Right lobe of liver (tissue), 6 donors: Measurements from ENCODE around the gene FAM163A. TPM values are rescaled to one million over a fixed set of nuclear protein-coding genes. Genes with fewer than 3 reads are reported as not detected.

ENCODE experiments used
- ATAC-seq, 4 donors: fragments of 200-7000 bp; cut with Tn5 transposase; one replicate each; pipeline ENCODE4 v1.9.1; 2020; ENCODE audit warnings: mild to moderate bottlenecking in 4 of 4, moderate library complexity in 4 of 4
- DNase-seq, 3 donors: peaks; one replicate each; pipeline ENCODE4 v3.0.0-alpha.2; 2020
- H3K27ac ChIP-seq, 3 donors: fragments of 200-600 bp; one replicate each; pipeline ENCODE4 v1.8.0; 2022
- H3K27me3 ChIP-seq, 2 donors: fragments of 200-600 bp; one replicate each; pipeline ENCODE4 v1.8.0; 2022
- H3K36me3 ChIP-seq, 4 donors: fragments of 200-600 bp; sonication (generic) in 1 of 4; one replicate each; pipeline versions ENCODE4 v1.5.1 to v1.8.0; 2017 to 2022; ENCODE audit warnings: control low read depth in 1 of 4
- H3K4me1 ChIP-seq, 4 donors: fragments of 200-600 bp; sonication (generic) in 1 of 4; one replicate each; pipeline versions ENCODE4 v1.5.1 to v1.8.0; 2017 to 2022; ENCODE audit warnings: control low read depth in 1 of 4
- H3K4me3 ChIP-seq, 3 donors: fragments of 200-600 bp; one replicate each; pipeline ENCODE4 v1.8.0; 2022
- H3K9me3 ChIP-seq, 4 donors: fragments of 200-600 bp; sonication (generic) in 1 of 4; one replicate each; pipeline versions ENCODE4 v1.5.1 to v1.8.0; 2017 to 2022; ENCODE audit warnings: control low read depth in 1 of 4
- CTCF ChIP-seq, 4 donors: fragments of 200-600 bp in 3 of 4; fragments of 450-650 bp in 1 of 4; IDR thresholded peaks; one replicate each; pipeline versions ENCODE4 v1.5.1 to v1.8.0; 2016 to 2022; ENCODE audit warnings: antibody characterized with exemption in 4 of 4, mild to moderate bottlenecking in 2 of 4
- POLR2A ChIP-seq: fragments of 450-650 bp; IDR thresholded peaks from one replicate; pipeline ENCODE4 v1.6.1; 2017; ENCODE audit warnings: antibody characterized with exemption, mild to moderate bottlenecking
- WGBS: methylation state at CpG from one replicate; pipeline ENCODE4 v1.1.6; 2018; ENCODE audit warnings: low coverage, low lambda C conversion rate; ENCODE audit not compliant: insufficient coverage; ENCODE audit errors: missing lambda C conversion rate; 5-methylcytosine and 5-hydroxymethylcytosine counted together
- intact Hi-C, 2 donors: fragments of 100-400 bp; cut with DNase I; formaldehyde crosslinking; loops; one replicate each; pipeline versions ENCODE4 v1.11.2 to v1.14.1; 2022
- total RNA-seq, 6 experiments: library from RNA; depleted of rRNA in 2 of 6; stranded (reverse); fragments of >200 nt in 2 of 6; fragmentation: NEBNext Ultra II Directional in 3 of 6; extraction: Animal tissue kit (Norgen Biotek cat#: 25700) in 3 of 6; gene quantifications; one replicate each; pipeline versions ENCODE4 v1.1.0 to v1.2.4, GENCODE V29; 2016 to 2023
- donor health status: DM: no; HTN: yes; CAD: no.
- donor health status: DM: no; HTN: no; CAD: no.
- donor health status: DM: no; HTN: no; CAD: no.
- donor health status: DM: no; HTN: yes; CAD: no.
- donor health status: DM: no; HTN: yes; CAD: no.

FAM163A gene
- total RNA-seq, 6 experiments from 2014 or later, result 0.07 to 0.12 (median 0.12) TPM; not detected in 3

- Histone ChIP-seq H3K27ac (no peak overlapping the region), H3K36me3 (no peaks in the 10 kb centered on the region), H3K27me3 (no peaks in the 10 kb centered on the region), H3K4me1 (no peaks in the 10 kb centered on the region), H3K9me3 (no peaks in the 10 kb centered on the region), H3K4me3 (no peak overlapping the region)
- 74% methylated on average over 4 of the region's 4 CpGs for WGBS
- ATAC-seq (no peak), DNase-seq (no peak)
- TF ChIP-seq CTCF (IDR thresholded peaks at IDR 0.05) (no peak), POLR2A (no peak)
- intact Hi-C loops, result no loop called here
Observed at GRCh38 chr1:179806333-179806732, 63.2 kb downstream of the FAM163A start.

GRCh38 chr1:179807291-179807690, 64.2 kb downstream of the FAM163A start:
- no peak overlapping the region for H3K27ac ChIP-seq
- no peak overlapping the region for H3K4me3 ChIP-seq
- TF ChIP-seq POLR2A, result no peak
- no peak for TF ChIP-seq CTCF (IDR thresholded peaks at IDR 0.05)
- H3K4me1 ChIP-seq, result no peaks in the 10 kb centered on the region
- DNase-seq (no peak), ATAC-seq (no peak)
- intact Hi-C loops, result no loop called here
- WGBS, result 81% methylated on average over 4 of the region's 9 CpGs
- no peaks in the 10 kb centered on the region for H3K9me3 ChIP-seq
- H3K36me3 ChIP-seq, result no peaks in the 10 kb centered on the region
- H3K27me3 ChIP-seq, result no peaks in the 10 kb centered on the region

GRCh38 chr1:179807691-179808485, 64.8 kb downstream of the FAM163A start:
- ATAC-seq (peak in 2 of 4 donors; percentile 41 to 45), DNase-seq (no peak)
- intact Hi-C loops, result no loop called here
- Histone ChIP-seq H3K4me3 (no peak overlapping the region), H3K9me3 (no peaks in the 10 kb centered on the region), H3K27ac (no peak overlapping the region), H3K36me3 (no peaks in the 10 kb centered on the region), H3K4me1 (no peaks in the 10 kb centered on the region), H3K27me3 (no peaks in the 10 kb centered on the region)
- 44% methylated on average over 5 of the region's 11 CpGs for WGBS
- TF ChIP-seq CTCF (IDR thresholded peaks at IDR 0.05), result no peak
- TF ChIP-seq POLR2A, result no peak

- Histone ChIP-seq H3K36me3 (no peaks in the 10 kb centered on the region), H3K4me3 (no peak overlapping the region), H3K4me1 (no peaks in the 10 kb centered on the region), H3K27ac (no peak overlapping the region), H3K9me3 (no peaks in the 10 kb centered on the region), H3K27me3 (no peaks in the 10 kb centered on the region)
- intact Hi-C loops, result no loop called here
- TF ChIP-seq POLR2A, result no peak
- no peak for TF ChIP-seq CTCF (IDR thresholded peaks at IDR 0.05)
- ATAC-seq (no peak), DNase-seq (no peak)
- WGBS, result 78% methylated on average over 1 of the region's 1 CpG
Observed at GRCh38 chr1:179808503-179808902, 65.4 kb downstream of the FAM163A start.
